Measurements from ENCODE around the gene EXD3.
A peak's percentile ranks its signal among the peaks of the same experiment; 100 is the strongest.
"Not testable (repeated sequence)": the region's sequence is repeated elsewhere in the genome, so short reads cannot be mapped to it uniquely, and the experiment has no call there.

The EXD3 gene

GRCh38 chr9:137272241-137273094, 150.5 kb downstream of the EXD3 start:
- DNase-seq (ENCODE audit: low spot score): peak; percentile 62

- DNase-seq (ENCODE audit: low spot score): no peak
Measured at GRCh38 chr9:137271696-137272076, 151.3 kb downstream of the EXD3 start.

- DNase-seq (ENCODE audit: low spot score): no peak
Measured at GRCh38 chr9:137270929-137271695, 151.8 kb downstream of the EXD3 start.

DNA sequence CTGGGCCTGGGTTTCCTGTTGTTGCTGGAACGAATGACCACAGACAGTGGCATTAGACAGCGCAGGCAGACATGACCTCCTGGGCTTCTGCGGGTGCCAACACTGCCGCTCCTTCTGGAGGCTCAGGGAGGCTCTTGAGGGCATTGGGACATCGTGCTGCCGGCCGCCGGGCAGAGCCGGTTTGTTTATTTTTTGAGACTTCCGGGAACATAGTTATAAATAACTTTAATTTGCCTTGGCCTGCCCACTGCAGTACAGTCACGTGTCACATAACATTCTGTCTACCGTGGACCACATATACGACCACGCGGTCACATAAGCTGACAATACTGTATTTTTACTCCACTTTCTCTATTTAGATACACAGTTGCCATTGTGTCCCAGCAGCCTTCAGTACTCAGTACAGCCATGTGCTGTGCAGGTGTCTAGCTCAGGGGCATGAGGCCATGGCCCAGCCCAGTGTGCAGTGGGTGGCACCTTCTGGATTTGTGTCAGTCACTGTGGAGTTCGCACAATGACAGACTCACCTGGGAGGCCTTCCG, 153.7 kb downstream of the EXD3 start:
- no peak for DNase-seq (ENCODE audit: low spot score)

DNA sequence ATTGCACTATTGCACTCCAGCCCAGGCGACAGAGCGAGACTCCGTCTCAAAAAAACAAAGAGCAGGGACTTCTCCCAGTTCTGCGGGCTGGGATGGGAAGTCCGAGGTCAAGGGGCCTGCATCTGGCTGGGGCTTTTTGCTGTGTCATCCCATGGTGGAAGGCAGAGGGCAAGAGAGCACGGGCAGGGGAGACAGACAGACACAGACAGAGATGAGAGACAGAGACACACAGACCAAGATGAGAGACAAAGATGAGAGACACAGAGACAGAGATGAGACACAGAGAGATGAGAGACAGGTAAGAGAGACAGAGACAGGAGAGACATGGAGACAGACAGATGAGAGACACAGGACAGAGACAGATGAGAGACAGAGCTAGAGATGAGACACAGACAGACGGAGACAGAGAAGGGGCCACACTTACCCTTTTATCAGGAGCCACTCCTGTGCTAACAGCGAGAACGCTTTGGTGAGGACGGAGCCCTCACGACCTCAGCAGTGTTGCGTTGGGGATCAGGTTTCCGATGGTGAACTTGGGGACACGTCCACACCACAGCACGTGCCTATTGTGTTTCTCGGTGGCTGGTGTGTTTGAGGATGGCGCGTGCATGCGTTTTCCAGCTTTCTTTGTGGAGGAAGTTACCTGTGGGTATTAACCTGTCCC, 154.3 kb downstream of the EXD3 start:
- DNase-seq (ENCODE audit: low spot score): no peak

DNA sequence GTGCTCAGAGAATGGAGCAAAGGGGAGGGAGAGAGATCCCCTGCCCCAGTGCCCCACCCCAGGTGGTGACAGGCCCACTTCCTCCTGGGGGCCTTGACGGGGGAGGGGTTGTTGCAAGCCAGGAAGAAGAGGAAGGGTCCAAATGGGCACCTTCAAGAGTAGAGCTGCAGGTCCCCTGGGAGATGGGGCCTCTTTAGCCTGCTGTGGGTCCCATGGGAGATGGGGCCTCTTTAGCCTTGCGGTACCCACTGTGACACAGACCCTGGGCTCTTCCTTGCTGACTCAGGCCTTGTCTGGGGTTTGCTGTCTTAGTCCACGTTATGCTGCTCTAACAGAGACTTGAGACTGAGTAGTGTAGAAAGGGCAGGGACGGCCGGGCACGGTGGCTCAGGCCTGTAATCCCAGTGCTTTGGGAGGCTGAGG, 155.0 kb downstream of the EXD3 start:
- DNase-seq (ENCODE audit: low spot score): no peak

DNA sequence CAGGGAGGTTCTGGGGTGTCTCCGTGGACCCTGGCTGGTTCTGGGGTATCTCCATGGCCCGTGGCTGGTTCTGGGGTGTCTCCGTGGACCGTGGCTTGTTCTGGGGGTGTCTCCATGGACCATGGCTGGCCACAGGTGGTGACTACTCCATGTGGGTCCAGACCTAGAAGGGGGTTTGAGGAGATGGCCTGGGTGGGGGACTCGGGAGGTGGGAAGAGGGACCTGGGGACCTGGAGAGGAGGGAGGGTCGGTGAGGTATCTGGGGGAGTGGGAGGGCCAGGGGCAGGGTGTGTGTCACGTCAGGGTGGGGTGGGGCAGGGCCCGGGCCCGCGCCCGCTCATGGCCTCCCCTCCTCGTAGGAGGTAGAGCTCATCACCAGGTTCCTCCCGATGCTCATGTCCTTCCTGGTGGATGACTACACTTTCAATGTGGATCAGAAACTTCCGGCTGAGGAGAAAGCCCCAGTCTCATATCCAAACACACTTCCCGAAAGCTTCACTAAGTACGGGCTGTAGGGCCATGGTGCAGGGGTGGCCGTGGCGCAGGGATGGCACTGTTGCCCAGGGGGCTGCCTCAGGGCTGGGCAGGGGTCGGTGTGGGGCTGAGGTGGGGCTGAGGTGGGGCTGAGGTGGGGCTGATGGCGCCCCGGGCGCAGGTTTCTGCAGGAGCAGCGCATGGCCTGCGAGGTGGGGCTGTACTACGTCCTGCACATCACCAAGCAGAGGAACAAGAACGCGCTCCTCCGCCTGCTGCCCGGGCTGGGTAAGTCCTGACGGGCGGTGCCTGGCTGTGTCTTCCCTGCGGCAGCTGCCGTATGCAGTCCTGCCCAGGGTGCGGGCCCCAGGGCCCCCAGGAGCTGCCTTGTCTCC, 156.1 kb downstream of the EXD3 start:
- peak; percentile 63 for DNase-seq (ENCODE audit: low spot score)

- peak; percentile 63 for DNase-seq (ENCODE audit: low spot score)
Measured at GRCh38 chr9:137266162-137266527, 156.8 kb downstream of the EXD3 start.

- no peak for DNase-seq (ENCODE audit: low spot score)
Measured at GRCh38 chr9:137265496-137266161, 157.3 kb downstream of the EXD3 start.

DNA sequence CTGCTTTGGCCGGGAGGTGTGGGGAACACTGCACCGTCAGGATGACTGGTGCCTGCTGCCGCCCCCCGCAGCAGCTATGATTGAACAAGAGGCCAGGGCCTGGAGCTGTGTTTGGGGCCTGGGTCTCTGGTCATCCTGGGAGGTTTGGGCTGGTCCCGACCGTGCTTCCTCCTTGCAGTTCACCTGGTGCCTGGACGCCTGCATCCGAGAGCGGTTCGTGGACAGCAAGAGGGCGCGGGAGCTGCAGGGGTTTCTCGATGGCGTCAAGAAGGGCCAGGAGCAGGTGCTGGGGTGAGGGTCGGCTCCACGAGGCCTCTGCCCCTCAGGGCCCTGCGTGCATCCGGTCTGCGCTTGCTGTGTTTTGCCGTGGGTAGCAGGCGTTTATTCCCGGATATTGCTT, 158.9 kb downstream of the EXD3 start:
- no peak for DNase-seq (ENCODE audit: low spot score)

- no peak for DNase-seq (ENCODE audit: low spot score)
Measured at GRCh38 chr9:137263506-137263905, 159.5 kb downstream of the EXD3 start.

DNA sequence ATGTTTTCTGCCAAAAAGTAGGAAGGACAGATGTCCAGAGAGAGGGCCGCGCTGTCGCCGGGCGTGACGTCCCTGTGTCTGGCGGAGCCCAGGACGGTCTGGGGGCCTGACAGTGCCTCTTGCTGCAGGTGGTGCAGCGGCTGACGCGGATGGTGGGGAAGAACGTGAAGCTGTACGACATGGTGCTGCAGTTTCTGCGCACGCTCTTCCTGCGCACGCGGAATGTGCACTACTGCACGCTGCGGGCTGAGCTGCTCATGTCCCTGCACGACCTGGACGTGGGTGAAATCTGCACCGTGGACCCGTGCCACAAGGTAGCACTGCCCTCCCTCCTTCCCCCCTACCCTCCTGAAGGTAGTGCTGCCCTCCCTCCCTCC, 160.1 kb downstream of the EXD3 start:
- DNase-seq (ENCODE audit: low spot score): no peak

DNA sequence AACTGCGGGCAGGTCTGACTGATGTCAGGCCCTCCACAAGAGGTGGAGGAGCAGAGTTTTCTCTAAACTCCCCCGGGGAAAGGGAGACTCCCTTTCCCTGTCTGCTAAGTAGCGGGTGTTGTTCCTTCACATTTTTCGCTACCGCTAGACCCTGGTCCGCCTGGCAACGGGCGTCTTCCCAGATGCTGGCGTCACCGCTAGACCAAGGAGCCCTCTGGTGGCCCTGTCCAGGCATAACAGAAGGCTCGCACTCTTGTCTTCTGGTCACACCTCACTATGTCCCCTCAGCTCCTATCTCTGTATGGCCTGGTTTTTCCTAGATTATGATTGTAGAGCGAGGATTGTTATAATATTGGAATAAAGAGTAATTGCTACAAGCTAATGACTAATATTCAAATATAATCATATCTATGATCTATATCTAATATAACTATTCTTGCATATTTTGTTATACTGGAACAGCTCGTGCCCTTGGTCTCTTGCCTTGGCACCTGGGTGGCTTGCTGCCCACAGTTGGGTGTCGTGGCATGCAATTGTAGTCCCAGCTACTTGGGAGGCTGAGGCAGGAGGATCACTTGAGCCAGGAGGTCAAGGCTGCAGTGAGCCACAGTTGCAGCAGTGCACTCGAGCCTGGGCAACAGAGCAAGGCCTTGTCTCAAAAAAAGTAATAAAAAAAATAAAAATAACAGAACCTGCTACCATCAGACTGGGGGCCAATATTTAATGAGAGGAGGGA, 160.6 kb downstream of the EXD3 start:
- DNase-seq (ENCODE audit: low spot score): not testable (repeated sequence)
